Ovary (tissue), 9 donors: ENCODE results near the gene ZNF772. TPM values are rescaled to one million over a fixed set of nuclear protein-coding genes. Genes with fewer than 3 reads are reported as not detected.

Source experiments
- DNase-seq, 5 donors: peaks; one replicate each; pipeline ENCODE4 v3.0.0-alpha.2; 2019 to 2020
- H3K27ac ChIP-seq, 2 donors: fragments of 200-600 bp; one replicate each; pipeline versions ENCODE4 v1.5.1 to v1.8.0; 2019 to 2022
- H3K27me3 ChIP-seq: fragments of 200-600 bp; one replicate; pipeline ENCODE4 v1.8.0; 2022
- H3K36me3 ChIP-seq: fragments of 200-600 bp; sonication (generic); one replicate; pipeline ENCODE4 v1.5.1; 2019
- H3K4me1 ChIP-seq: one replicate; pipeline ENCODE4 v1.8.1; 2013; ENCODE audit warnings: mild to moderate bottlenecking, moderate library complexity; ENCODE audit not compliant: insufficient read depth
- H3K4me3 ChIP-seq: fragments of 200-600 bp; sonication (generic); one replicate; pipeline ENCODE4 v1.5.1; 2017
- H3K9me3 ChIP-seq, 2 donors: fragments of 200-600 bp in 1 of 2; sonication (generic) in 1 of 2; one replicate each; pipeline versions ENCODE4 v1.5.1 to v1.8.1; 2013 to 2019; ENCODE audit warnings: mild to moderate bottlenecking in 1 of 2, moderate library complexity in 1 of 2
- CTCF ChIP-seq, 3 donors: fragments of 450-650 bp in 2 of 3; fragments of 200-600 bp in 1 of 3; IDR thresholded peaks; one replicate each; pipeline versions ENCODE4 v1.5.1 to v1.8.0; 2016 to 2022; ENCODE audit warnings: antibody characterized with exemption in 3 of 3, mild to moderate bottlenecking in 1 of 3
- EP300 ChIP-seq: sonication (generic); formaldehyde crosslinking; IDR thresholded peaks from one replicate; pipeline ENCODE4 v1.6.1; 2017; ENCODE audit warnings: antibody characterized with exemption
- POLR2A ChIP-seq: fragments of 450-650 bp; IDR thresholded peaks from one replicate; pipeline ENCODE4 v1.6.1; 2017; ENCODE audit warnings: antibody characterized with exemption, mild to moderate bottlenecking, moderate library complexity
- WGBS, 3 donors: extraction: QIAGEN DNeasy Blood & Tissue Kit in 1 of 3; methylation state at CpG; one replicate each; pipeline versions ENCODE4 v1.1.5 to v1.1.7; 2013 to 2017; 5-methylcytosine and 5-hydroxymethylcytosine counted together
- intact Hi-C, 4 donors: fragments of 100-400 bp; cut with DNase I; formaldehyde crosslinking; loops; one replicate each; pipeline versions ENCODE4 v1.11.0 to v1.15.1; 2022 to 2023
- polyA plus RNA-seq, 2 donors: library from polyadenylated mRNA; stranded (reverse); fragments of 200-250 nt in 1 of 2; fragments of 350-450 nt in 1 of 2; fragmentation: Illumina TruSeq in 1 of 2; extraction: RNeasy Lipid Tissue Mini Kit (QIAGEN cat#74804) in 1 of 2; gene quantifications; one replicate each; pipeline ENCODE4 v1.2.3, GENCODE V29; 2013 to 2014
- total RNA-seq, 7 donors: library from RNA; depleted of rRNA in 2 of 7; stranded (reverse); fragments of >200 nt in 2 of 7; fragmentation: NEBNext Ultra II Directional in 3 of 7; extraction: Animal tissue kit (Norgen Biotek cat#: 25700) in 3 of 7; gene quantifications; one replicate each; pipeline versions ENCODE4 v1.1.0 to v1.2.4, GENCODE V29; 2016 to 2023
- donor health status: DM: no; HTN: no; CAD: no; lungs with moderate emphysema.
- donor health status: DM: no; HTN: no; CAD: no.
- donor health status: Bipolar disorder and iron deficiency.
- donor health status: DM: yes; HTN: yes; CAD: no.
- donor health status: DM: no; HTN: no; CAD: no.
- donor health status: DM: yes; HTN: yes; CAD: no.

The ZNF772 gene
- total and polyA plus RNA-seq, 9 donors = 3.3 to 23.0 (median 13.3) TPM

GRCh38 chr19:57473646-57474045, 3.7 kb downstream of the ZNF772 start:
- 98% methylated on average over 4 of the region's 4 CpGs for WGBS, 3 donors
- TF ChIP-seq CTCF (IDR thresholded peaks at IDR 0.05) (no peak), POLR2A (no peak), EP300 (no peak)
- H3K36me3 ChIP-seq = no peaks in the 10 kb centered on the region
- no peak overlapping the region for H3K27ac ChIP-seq
- no peak for DNase-seq
- no peak overlapping the region for H3K4me3 ChIP-seq
- peaks cover 29 to 58% of the 10 kb centered on the region in 2 donors for H3K9me3 ChIP-seq
- intact Hi-C loops = no loop called here
- H3K27me3 ChIP-seq = no peaks in the 10 kb centered on the region
- no peaks in the 10 kb centered on the region for H3K4me1 ChIP-seq

GRCh38 chr19:57466489-57466888, 10.9 kb downstream of the ZNF772 start:
- Histone ChIP-seq H3K4me3 (no peak overlapping the region), H3K4me1 (no peaks in the 10 kb centered on the region), H3K27me3 (no peaks in the 10 kb centered on the region), H3K36me3 (no peaks in the 10 kb centered on the region), H3K9me3 (peaks cover 16 to 33% of the 10 kb centered on the region in 2 donors), H3K27ac (no peak overlapping the region)
- intact Hi-C loops = no loop called here
- DNase-seq = no peak
- TF ChIP-seq EP300 (no peak), POLR2A (no peak), CTCF (IDR thresholded peaks at IDR 0.05) (no peak)
- 94 to 100% (median 96%) methylated on average over 5 of the region's 5 CpGs for WGBS, 3 donors

- Histone ChIP-seq H3K9me3 (peaks cover 19 to 30% of the 10 kb centered on the region in 2 donors), H3K27me3 (no peaks in the 10 kb centered on the region), H3K4me1 (no peaks in the 10 kb centered on the region), H3K27ac (no peak overlapping the region), H3K4me3 (no peak overlapping the region), H3K36me3 (no peaks in the 10 kb centered on the region)
- TF ChIP-seq EP300 (no peak), CTCF (IDR thresholded peaks at IDR 0.05) (no peak), POLR2A (no peak)
- WGBS, 3 donors = 74 to 95% (median 83%) methylated on average over 5 of the region's 5 CpGs
- intact Hi-C loops = no loop called here
- DNase-seq = no peak
These were observed 11.5 kb downstream of the ZNF772 start for GRCh38 chr19:57465680-57466381.

GRCh38 chr19:57452307-57452706, 25.1 kb downstream of the ZNF772 start:
- Histone ChIP-seq H3K4me1 (no peaks in the 10 kb centered on the region), H3K27ac (no peak overlapping the region), H3K27me3 (no peaks in the 10 kb centered on the region), H3K9me3 (peaks cover 0 to 43% of the 10 kb centered on the region in 2 donors), H3K4me3 (no peak overlapping the region), H3K36me3 (no peaks in the 10 kb centered on the region)
- no peak for TF ChIP-seq CTCF (IDR thresholded peaks at IDR 0.05)
- TF ChIP-seq EP300 = no peak
- TF ChIP-seq POLR2A = no peak
- intact Hi-C loops = no loop called here
- DNase-seq = no peak
- WGBS, 3 donors = 93 to 95% (median 95%) methylated on average over 3 of the region's 3 CpGs
